Measurements from ENCODE around the gene TSC1.

DNA sequence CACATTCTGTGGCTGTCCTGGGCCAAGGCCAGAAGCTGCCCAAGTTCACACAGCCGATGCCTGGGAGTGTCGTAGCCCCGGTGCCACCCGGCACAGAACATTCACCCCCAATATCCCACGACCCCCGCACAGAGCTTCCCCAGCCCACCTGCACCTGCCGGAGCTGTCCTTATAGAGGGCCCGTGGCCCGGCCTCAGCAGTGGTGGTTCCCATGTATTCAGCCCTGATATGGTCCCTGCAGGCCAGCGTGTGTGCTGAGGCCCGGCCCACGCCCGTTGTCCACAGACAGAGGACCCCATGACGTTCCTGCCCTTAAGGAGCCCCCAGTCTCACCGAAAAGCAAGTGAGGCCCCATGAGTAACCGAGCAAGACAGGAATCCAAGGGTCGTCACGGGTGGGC is 28.8 kb upstream of the TSC1 start:
- TF ChIP-seq, protein P1, sequence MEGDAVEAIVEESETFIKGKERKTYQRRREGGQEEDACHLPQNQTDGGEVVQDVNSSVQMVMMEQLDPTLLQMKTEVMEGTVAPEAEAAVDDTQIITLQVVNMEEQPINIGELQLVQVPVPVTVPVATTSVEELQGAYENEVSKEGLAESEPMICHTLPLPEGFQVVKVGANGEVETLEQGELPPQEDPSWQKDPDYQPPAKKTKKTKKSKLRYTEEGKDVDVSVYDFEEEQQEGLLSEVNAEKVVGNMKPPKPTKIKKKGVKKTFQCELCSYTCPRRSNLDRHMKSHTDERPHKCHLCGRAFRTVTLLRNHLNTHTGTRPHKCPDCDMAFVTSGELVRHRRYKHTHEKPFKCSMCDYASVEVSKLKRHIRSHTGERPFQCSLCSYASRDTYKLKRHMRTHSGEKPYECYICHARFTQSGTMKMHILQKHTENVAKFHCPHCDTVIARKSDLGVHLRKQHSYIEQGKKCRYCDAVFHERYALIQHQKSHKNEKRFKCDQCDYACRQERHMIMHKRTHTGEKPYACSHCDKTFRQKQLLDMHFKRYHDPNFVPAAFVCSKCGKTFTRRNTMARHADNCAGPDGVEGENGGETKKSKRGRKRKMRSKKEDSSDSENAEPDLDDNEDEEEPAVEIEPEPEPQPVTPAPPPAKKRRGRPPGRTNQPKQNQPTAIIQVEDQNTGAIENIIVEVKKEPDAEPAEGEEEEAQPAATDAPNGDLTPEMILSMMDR (conservative IDR thresholded peaks at IDR 0.05) = no peak
- no peak for TF ChIP-seq ZFX (IDR thresholded peaks at IDR 0.05)
